Astrocyte (in vitro differentiated cells and primary cell): ENCODE data around the gene INHBC. TPM values are rescaled to one million over a fixed set of nuclear protein-coding genes. Genes with fewer than 3 reads are reported as not detected.

ENCODE experiments used
- DNase-seq: peaks from one replicate; pipeline ENCODE4 v3.0.0-alpha.2; 2010; ENCODE audit warnings: low read depth
- FAIRE-seq: peaks from 2 replicates; lab custom pipeline; 2011; peaks lifted over from hg19 to GRCh38; lab: Jason Lieb, UNC
- H2AFZ ChIP-seq: 2 replicates; pipeline ENCODE4 v1.6.0; 2012; ENCODE audit warnings: low read depth, low read length, inconsistent platforms
- H3K27ac ChIP-seq: 2 replicates; pipeline ENCODE4 v1.5.1; 2011; ENCODE audit warnings: low read depth, low read length, inconsistent platforms
- H3K27me3 ChIP-seq: 2 replicates; pipeline ENCODE4 v1.6.0; 2011; ENCODE audit warnings: low read length, inconsistent platforms; ENCODE audit not compliant: insufficient read depth
- H3K36me3 ChIP-seq: 2 replicates; pipeline ENCODE4 v1.5.1; 2011; ENCODE audit warnings: low read length, inconsistent platforms; ENCODE audit not compliant: insufficient read depth
- H3K4me1 ChIP-seq: 2 replicates; pipeline ENCODE4 v1.5.1; 2011; ENCODE audit warnings: low read length, inconsistent platforms; ENCODE audit not compliant: insufficient read depth
- H3K4me2 ChIP-seq: 2 replicates; pipeline ENCODE4 v1.6.0; 2012; ENCODE audit warnings: low read length, inconsistent platforms
- H3K4me3 ChIP-seq: 2 replicates; pipeline ENCODE4 v1.5.1; 2011; ENCODE audit warnings: low read depth, mild to moderate bottlenecking, low read length, inconsistent platforms; ENCODE audit not compliant: insufficient read depth
- H3K79me2 ChIP-seq: 2 replicates; pipeline ENCODE4 v1.6.0; 2012; ENCODE audit warnings: mild to moderate bottlenecking, low read length, inconsistent platforms; ENCODE audit not compliant: insufficient read depth
- H3K9ac ChIP-seq: 2 replicates; pipeline ENCODE4 v1.6.0; 2012; ENCODE audit warnings: mild to moderate bottlenecking, low read length, inconsistent platforms
- H3K9me3 ChIP-seq: 2 replicates; pipeline ENCODE4 v1.5.1; 2012; ENCODE audit warnings: low read depth, mild to moderate bottlenecking, low read length, inconsistent platforms; ENCODE audit not compliant: insufficient read depth
- H4K20me1 ChIP-seq: 2 replicates; pipeline ENCODE4 v1.6.0; 2012; ENCODE audit warnings: low read length, inconsistent platforms; ENCODE audit not compliant: insufficient read depth
- H3K27ac Mint-ChIP-seq: one replicate; pipeline ENCODE4 v1.8.0; 2021; ENCODE audit warnings: mild to moderate bottlenecking, mixed read lengths; ENCODE audit not compliant: unreplicated experiment
- H3K27me3 Mint-ChIP-seq: one replicate; pipeline ENCODE4 v1.8.0; 2021; ENCODE audit warnings: low read depth, mixed read lengths; ENCODE audit not compliant: unreplicated experiment
- H3K36me3 Mint-ChIP-seq: one replicate; pipeline ENCODE4 v1.8.0; 2021; ENCODE audit warnings: low read depth, mixed read lengths; ENCODE audit not compliant: unreplicated experiment
- H3K4me1 Mint-ChIP-seq: one replicate; pipeline ENCODE4 v1.8.0; 2021; ENCODE audit warnings: low read depth, mixed read lengths; ENCODE audit not compliant: unreplicated experiment
- H3K4me3 Mint-ChIP-seq: one replicate; pipeline ENCODE4 v1.8.0; 2021; ENCODE audit warnings: mild to moderate bottlenecking, moderate library complexity, mixed read lengths; ENCODE audit not compliant: unreplicated experiment
- H3K9me3 Mint-ChIP-seq: one replicate; pipeline ENCODE4 v1.8.0; 2021; ENCODE audit warnings: mild to moderate bottlenecking, mixed read lengths; ENCODE audit not compliant: unreplicated experiment
- CTCF ChIP-seq: IDR thresholded peaks from 2 replicates; pipeline ENCODE4 v1.5.1; 2011; ENCODE audit warnings: low read depth, mild to moderate bottlenecking, inconsistent platforms, low read length, moderate library complexity; ENCODE audit not compliant: insufficient read depth
- EZH2 ChIP-seq: IDR thresholded peaks from 2 replicates; pipeline ENCODE4 v1.6.1; 2012; ENCODE audit warnings: mild to moderate bottlenecking, low read length, inconsistent platforms; ENCODE audit not compliant: insufficient read depth
- total RNA-seq: library from RNA; stranded (reverse); gene quantifications from 2 replicates; pipeline ENCODE4 v1.2.1, GENCODE V29; 2021

Gene INHBC
- total RNA-seq, 1 donor from 2014 or later: not detected

- H3K9ac ChIP-seq: no peak overlapping the region
- no peak overlapping the region for H3K27ac ChIP-seq
- Mint-ChIP-seq H3K4me1 (peaks cover 5% of the 10 kb centered on the region), H3K9me3 (peaks cover 5% of the 10 kb centered on the region), H3K4me3 (no peak overlapping the region), H3K36me3 (peaks cover 23% of the 10 kb centered on the region), H3K27ac (no peak overlapping the region), H3K27me3 (peaks cover 59% of the 10 kb centered on the region)
- no peaks in the 10 kb centered on the region for H3K79me2 ChIP-seq
- peaks cover 13% of the 10 kb centered on the region for H3K4me1 ChIP-seq
- TF ChIP-seq CTCF (no peak), EZH2 (no peak)
- DNase-seq: no peak
- no peaks in the 10 kb centered on the region for H3K9me3 ChIP-seq
- H3K4me3 ChIP-seq: no peak overlapping the region
- no peak overlapping the region for H3K4me2 ChIP-seq
- H3K27me3 ChIP-seq: peaks cover 3% of the 10 kb centered on the region
- H3K36me3 ChIP-seq: no peaks in the 10 kb centered on the region
- no peak for FAIRE-seq
- H2AFZ ChIP-seq: no peak overlapping the region
- no peaks in the 10 kb centered on the region for H4K20me1 ChIP-seq
Measured at GRCh38 chr12:57465747-57466505, 31.3 kb downstream of the INHBC start.

- H3K27ac ChIP-seq: no peak overlapping the region
- Mint-ChIP-seq H3K27ac (no peak overlapping the region), H3K36me3 (peaks cover 23% of the 10 kb centered on the region), H3K4me1 (peaks cover 5% of the 10 kb centered on the region), H3K27me3 (peaks cover 71% of the 10 kb centered on the region), H3K4me3 (no peak overlapping the region), H3K9me3 (peaks cover 5% of the 10 kb centered on the region)
- no peaks in the 10 kb centered on the region for H3K36me3 ChIP-seq
- no peaks in the 10 kb centered on the region for H3K79me2 ChIP-seq
- peaks cover 3% of the 10 kb centered on the region for H3K4me1 ChIP-seq
- DNase-seq (no peak), FAIRE-seq (no peak)
- no peak overlapping the region for H3K4me3 ChIP-seq
- no peak overlapping the region for H2AFZ ChIP-seq
- H4K20me1 ChIP-seq: no peaks in the 10 kb centered on the region
- H3K4me2 ChIP-seq: no peak overlapping the region
- no peaks in the 10 kb centered on the region for H3K9me3 ChIP-seq
- peaks cover 7% of the 10 kb centered on the region for H3K27me3 ChIP-seq
- H3K9ac ChIP-seq: no peak overlapping the region
- TF ChIP-seq CTCF (no peak), EZH2 (no peak)
Measured at GRCh38 chr12:57467212-57467874, 32.8 kb downstream of the INHBC start.

GRCh38 chr12:57467915-57468314 is 33.3 kb downstream of the INHBC start:
- Histone ChIP-seq H3K9me3 (no peaks in the 10 kb centered on the region), H3K27ac (no peak overlapping the region), H3K4me1 (no peaks in the 10 kb centered on the region), H3K4me3 (no peak overlapping the region), H3K27me3 (peaks cover 13% of the 10 kb centered on the region), H2AFZ (no peak overlapping the region), H3K36me3 (no peaks in the 10 kb centered on the region), H3K79me2 (no peaks in the 10 kb centered on the region), H3K4me2 (no peak overlapping the region), H3K9ac (no peak overlapping the region), H4K20me1 (no peaks in the 10 kb centered on the region)
- no peak for TF ChIP-seq EZH2
- no peak for TF ChIP-seq CTCF
- H3K4me1 Mint-ChIP-seq: peaks cover under 1% of the 10 kb centered on the region
- H3K4me3 Mint-ChIP-seq: no peak overlapping the region
- H3K9me3 Mint-ChIP-seq: peaks cover 5% of the 10 kb centered on the region
- H3K36me3 Mint-ChIP-seq: peaks cover 24% of the 10 kb centered on the region
- peaks cover 74% of the 10 kb centered on the region for H3K27me3 Mint-ChIP-seq
- no peak for FAIRE-seq
- DNase-seq: no peak
- H3K27ac Mint-ChIP-seq: no peak overlapping the region
